Endothelial cell of umbilical vein (primary cell): Measurements from ENCODE around the gene PPP1R7. TPM values are rescaled to one million over a fixed set of nuclear protein-coding genes. Genes with fewer than 3 reads are reported as not detected.

Source experiments
- BruUV-seq: library from RNA; stranded (reverse); fragments of 400-500 nt; replicated peaks from 2 replicates; lab custom pipeline; 2021; lab: Mats Ljungman, UMichigan
- CTCF ChIA-PET: fragments of 300-600, 350-600 bp; sonication (Branson Sonifier 250); formaldehyde crosslinking; loops from one replicate; lab custom pipeline; 2021; ENCODE audit warnings: antibody characterized with exemption, inconsistent platforms; lab: Charles Lee
- POLR2A ChIA-PET: fragments of 300-600, 350-600 bp; sonication (Branson Sonifier 250); formaldehyde crosslinking; loops from one replicate; lab custom pipeline; 2021; ENCODE audit warnings: antibody characterized with exemption, inconsistent platforms; lab: Charles Lee
- DNase-seq: peaks from one replicate; pipeline ENCODE4 v3.0.0-alpha.2; 2011; ENCODE audit warnings: low read depth, low spot score
- FAIRE-seq: peaks from 2 replicates; lab custom pipeline; 2011; peaks lifted over from hg19 to GRCh38; lab: Jason Lieb, UNC
- H2AFZ ChIP-seq: 2 replicates; pipeline ENCODE4 v1.6.0; 2012; ENCODE audit warnings: low read depth, low read length, control low read depth, inconsistent platforms
- H3K27ac ChIP-seq: 2 replicates; pipeline ENCODE4 v1.5.1; 2011; ENCODE audit warnings: low read depth, mild to moderate bottlenecking, control low read depth, low read length, moderate library complexity; ENCODE audit not compliant: insufficient read depth
- H3K27me3 ChIP-seq, 2 experiments: 2 replicates each; pipeline versions ENCODE4 v1.6.0 to v1.6.1; 2011; ENCODE audit warnings: low read length in 2 of 2, mixed read lengths in 1 of 2; ENCODE audit not compliant: control insufficient read depth in 2 of 2, insufficient read depth in 2 of 2
- H3K36me3 ChIP-seq, 2 experiments: 2 replicates in 1 of 2; 3 replicates in 1 of 2; pipeline ENCODE4 v1.5.1; 2011; ENCODE audit warnings: low read length in 2 of 2, mild to moderate bottlenecking in 1 of 2, moderate library complexity in 1 of 2; ENCODE audit not compliant: control insufficient read depth in 2 of 2, insufficient read depth in 2 of 2; ENCODE audit errors: extremely low read depth in 1 of 2
- H3K4me1 ChIP-seq: 3 replicates; pipeline ENCODE4 v1.5.1; 2011; ENCODE audit warnings: mild to moderate bottlenecking, low read length; ENCODE audit not compliant: control insufficient read depth, insufficient read depth; ENCODE audit errors: extremely low read depth
- H3K4me2 ChIP-seq: 2 replicates; pipeline ENCODE4 v1.6.1; 2011; ENCODE audit warnings: low read length, control low read depth, mixed read lengths; ENCODE audit not compliant: insufficient read depth
- H3K4me3 ChIP-seq, 3 experiments: fragments of 200-600 bp in 1 of 3; sonication (generic), shearing (Covaris generic) in 1 of 3; replicated peaks in 1 of 3; 2 replicates each; pipeline ENCODE4 v1.5.1; 2011 to 2016; ENCODE audit warnings: control low read depth in 3 of 3, low read length in 3 of 3, mild to moderate bottlenecking in 2 of 3, inconsistent platforms in 1 of 3, low read depth in 1 of 3, moderate library complexity in 1 of 3; ENCODE audit not compliant: insufficient read depth in 1 of 3
- H3K79me2 ChIP-seq: 2 replicates; pipeline ENCODE4 v1.6.0; 2012; ENCODE audit warnings: low read length, inconsistent platforms; ENCODE audit not compliant: control insufficient read depth, insufficient read depth
- H3K9ac ChIP-seq: replicated peaks from 2 replicates; pipeline ENCODE3; 2011; ENCODE audit warnings: low read length, control low read depth; ENCODE audit not compliant: insufficient read depth; ENCODE audit errors: extremely low read depth
- H3K9me1 ChIP-seq: replicated peaks from 3 replicates; pipeline ENCODE4 v1.6.0; 2011; ENCODE audit warnings: mild to moderate bottlenecking, low read length; ENCODE audit not compliant: control insufficient read depth, insufficient read depth; ENCODE audit errors: extremely low read depth
- H3K9me3 ChIP-seq: replicated peaks from 2 replicates; pipeline ENCODE4 v1.5.1; 2012; ENCODE audit warnings: low read length, inconsistent platforms; ENCODE audit not compliant: control insufficient read depth, insufficient read depth
- H4K20me1 ChIP-seq: replicated peaks from 2 replicates; pipeline ENCODE3; 2011; ENCODE audit warnings: mild to moderate bottlenecking, low read length; ENCODE audit not compliant: control insufficient read depth, insufficient read depth; ENCODE audit errors: extremely low read depth
- EZH2 ChIP-seq: IDR thresholded peaks from 2 replicates; pipeline ENCODE4 v1.6.1; 2012; ENCODE audit warnings: borderline replicate concordance, low read depth, mild to moderate bottlenecking, moderate library complexity, low read length, inconsistent platforms; ENCODE audit not compliant: severe bottlenecking
- FOS ChIP-seq: IDR thresholded peaks from 2 replicates; pipeline ENCODE4 v1.6.1; 2011; ENCODE audit warnings: mild to moderate bottlenecking, low read length, moderate library complexity, borderline replicate concordance; ENCODE audit not compliant: insufficient read depth
- GATA2 ChIP-seq: IDR thresholded peaks from 2 replicates; pipeline ENCODE4 v1.7.0; 2011; ENCODE audit warnings: low read depth, mild to moderate bottlenecking, moderate library complexity, mixed read lengths, low read length; ENCODE audit not compliant: insufficient read length, insufficient read depth
- JUN ChIP-seq: IDR thresholded peaks from 2 replicates; pipeline ENCODE4 v1.6.1; 2011; ENCODE audit warnings: borderline replicate concordance, low read depth; ENCODE audit not compliant: insufficient read length, insufficient read depth
- MYC ChIP-seq: IDR thresholded peaks from one replicate; pipeline ENCODE4 v1.6.1; 2011; ENCODE audit warnings: mild to moderate bottlenecking, low read depth, low read length
- POLR2A ChIP-seq: IDR thresholded peaks from 2 replicates; pipeline ENCODE4 v1.6.1; 2012; ENCODE audit warnings: low read depth, mild to moderate bottlenecking, control low read depth, low read length
- POLR2AphosphoS5 ChIP-seq: IDR thresholded peaks from 2 replicates; pipeline ENCODE4 v1.6.1; 2012; ENCODE audit warnings: low read depth, mild to moderate bottlenecking, control low read depth, low read length, moderate library complexity; ENCODE audit not compliant: insufficient read depth
- dilution Hi-C: fragments of 300-500 bp; cut with MboI; formaldehyde crosslinking; loops from one replicate; pipeline ENCODE4 v1.15.0; 2019; ENCODE audit warnings: low sequenced_read_pairs; ENCODE audit not compliant: extremely low pct_ligation_motif_present
- intact Hi-C: fragments of 100-400 bp; cut with micrococcal nuclease; formaldehyde crosslinking; loops from one replicate; pipeline ENCODE4 v1.10.0; 2022
- polyA plus RNA-seq, 4 experiments: library from polyadenylated mRNA; depleted of rRNA in 3 of 4; stranded (reverse) in 3 of 4; unstranded in 1 of 4; fragments of >200 nt; gene quantifications; 2 replicates each; pipeline versions ENCODE4 v1.2.1 to v1.2.3, GENCODE V29; 2011 to 2012; ENCODE audit warnings: missing spikeins in 1 of 4
- total RNA-seq: library from RNA; stranded (reverse); gene quantifications from 2 replicates; pipeline ENCODE4 v1.2.3, GENCODE V29; 2021
- TF ChIP-seq, protein P1 (sequence below): IDR thresholded peaks from 2 replicates; pipeline ENCODE4 v1.6.1; 2011; ENCODE audit not compliant: insufficient read depth, insufficient read length
- TF ChIP-seq, protein P2 (sequence below), 2 donors: IDR thresholded peaks; 1 replicate in 1 of 2; 2 replicates in 1 of 2; pipeline ENCODE4 v1.5.1; 2011; ENCODE audit warnings: low read length in 2 of 2, mild to moderate bottlenecking in 2 of 2, moderate library complexity in 2 of 2, control low read depth in 1 of 2, inconsistent platforms in 1 of 2, low read depth in 1 of 2; ENCODE audit not compliant: insufficient read depth in 1 of 2; ENCODE audit errors: extremely low read depth in 1 of 2

The PPP1R7 gene
- total and polyA plus RNA-seq, 2 donors (not counting 3 experiments of a cell fraction or from before 2014, with no cell fraction given), result 30.3 to 60.8 TPM

DNA sequence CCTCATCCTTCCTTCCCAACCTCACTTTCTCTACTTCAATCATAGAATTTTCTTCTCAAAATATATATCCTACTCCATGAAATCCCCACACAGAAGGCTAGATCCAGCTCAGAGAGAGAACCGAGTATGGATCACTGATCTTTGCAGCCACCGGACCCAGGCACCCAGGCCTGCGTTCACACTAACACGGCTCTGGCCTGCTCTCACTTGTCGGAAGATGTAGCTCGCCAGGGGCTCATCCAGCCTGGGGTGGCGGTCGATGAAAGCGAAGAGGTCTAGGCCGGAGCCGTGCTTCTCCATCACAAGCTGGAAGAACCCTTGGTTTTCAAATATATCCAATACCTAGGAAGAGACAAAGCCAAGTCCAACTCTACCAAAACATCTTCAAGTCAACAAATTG is 35.4 kb upstream of the PPP1R7 start:
- FAIRE-seq (no peak), DNase-seq (no peak)
- no TSS peak for BruUV-seq
- H3K36me3 ChIP-seq, result no peaks in the 10 kb centered on the region
- POLR2A ChIA-PET, result no interaction called here
- no peaks in the 10 kb centered on the region for H4K20me1 ChIP-seq
- H3K27me3 ChIP-seq, result no peaks in the 10 kb centered on the region
- intact Hi-C loops, result no loop called here
- H3K9me1 ChIP-seq, result no peaks in the 10 kb centered on the region
- no peak overlapping the region for H3K27ac ChIP-seq
- H3K79me2 ChIP-seq, result no peaks in the 10 kb centered on the region
- no peak overlapping the region for H3K9ac ChIP-seq
- dilution Hi-C loops, result no loop called here
- CTCF ChIA-PET, result interaction anchor here (1.1 kb wide), 1 partner anchor 22 kb away, joined by 3 read pairs; no protein-coding TSS in a partner anchor
- no peak overlapping the region for H3K4me3 ChIP-seq
- no peak overlapping the region for H2AFZ ChIP-seq
- no peak overlapping the region for H3K4me2 ChIP-seq
- no peaks in the 10 kb centered on the region for H3K4me1 ChIP-seq
- no peaks in the 10 kb centered on the region for H3K9me3 ChIP-seq
- TF ChIP-seq POLR2AphosphoS5 (no peak), EZH2 (no peak), GATA2 (no peak), MYC (no peak), JUN (no peak), POLR2A (no peak), FOS (no peak)
- TF ChIP-seq, protein P1, sequence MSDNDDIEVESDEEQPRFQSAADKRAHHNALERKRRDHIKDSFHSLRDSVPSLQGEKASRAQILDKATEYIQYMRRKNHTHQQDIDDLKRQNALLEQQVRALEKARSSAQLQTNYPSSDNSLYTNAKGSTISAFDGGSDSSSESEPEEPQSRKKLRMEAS, result no peak
- TF ChIP-seq, protein P2, sequence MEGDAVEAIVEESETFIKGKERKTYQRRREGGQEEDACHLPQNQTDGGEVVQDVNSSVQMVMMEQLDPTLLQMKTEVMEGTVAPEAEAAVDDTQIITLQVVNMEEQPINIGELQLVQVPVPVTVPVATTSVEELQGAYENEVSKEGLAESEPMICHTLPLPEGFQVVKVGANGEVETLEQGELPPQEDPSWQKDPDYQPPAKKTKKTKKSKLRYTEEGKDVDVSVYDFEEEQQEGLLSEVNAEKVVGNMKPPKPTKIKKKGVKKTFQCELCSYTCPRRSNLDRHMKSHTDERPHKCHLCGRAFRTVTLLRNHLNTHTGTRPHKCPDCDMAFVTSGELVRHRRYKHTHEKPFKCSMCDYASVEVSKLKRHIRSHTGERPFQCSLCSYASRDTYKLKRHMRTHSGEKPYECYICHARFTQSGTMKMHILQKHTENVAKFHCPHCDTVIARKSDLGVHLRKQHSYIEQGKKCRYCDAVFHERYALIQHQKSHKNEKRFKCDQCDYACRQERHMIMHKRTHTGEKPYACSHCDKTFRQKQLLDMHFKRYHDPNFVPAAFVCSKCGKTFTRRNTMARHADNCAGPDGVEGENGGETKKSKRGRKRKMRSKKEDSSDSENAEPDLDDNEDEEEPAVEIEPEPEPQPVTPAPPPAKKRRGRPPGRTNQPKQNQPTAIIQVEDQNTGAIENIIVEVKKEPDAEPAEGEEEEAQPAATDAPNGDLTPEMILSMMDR (IDR thresholded peaks at IDR 0.05; ENCODE audit: extremely low read depth in 1 of 2, insufficient read depth in 1 of 2, low read depth in 1 of 2, low read length in 2 of 2), result no peak
